ENCODE results near the gene TRIM4. TPM values are rescaled to one million over a fixed set of nuclear protein-coding genes. Genes with fewer than 3 reads are reported as not detected.
"Not testable (repeated sequence)": the region's sequence is repeated elsewhere in the genome, so short reads cannot be mapped to it uniquely, and the experiment has no call there.

Gene TRIM4
- 10 to 100 TPM; 61.0 to 72.8 TPM for total RNA-seq

- WGBS: under 1% methylated on average over 80 of the region's 81 CpGs
- H3K9me3 ChIP-seq: no peaks in the 10 kb centered on the region
- peak within 1 kb of the TSS; percentile 71 to 89 for H3K4me3 ChIP-seq
- DNase-seq (ENCODE audit: low spot score): peak; percentile 85
- no peaks in the 10 kb centered on the region for H3K4me1 ChIP-seq (replicated peaks)
- no peaks in the 10 kb centered on the region for H3K27me3 ChIP-seq (replicated peaks; ENCODE audit: insufficient read depth)
- intact Hi-C loops (cut with DNase I): loop anchor here (10.0 kb wide), 1 partner anchor 364 kb away; the partner anchor contains the start of genes FAM200A and ZNF655
- H3K36me3 ChIP-seq: no peaks in the 10 kb centered on the region
- H3K27ac ChIP-seq: peak within 1 kb of the TSS; percentile 91 to 92
- peak; percentile 95 for TF ChIP-seq POLR2AphosphoS5 (IDR thresholded peaks at IDR 0.05)
- peak in 3 of 4 experiments; percentile 20 to 51 (median 42) for TF ChIP-seq CTCF (IDR thresholded peaks at IDR 0.05)
- peak; percentile 76 for TF ChIP-seq POLR2A (IDR thresholded peaks at IDR 0.05)
Observed at GRCh38 chr7:99918959-99919813, at the start of gene TRIM4. Gene TRIM4 (minus strand): TSS chr7:99919530. CDS start chr7:99919401, 129 bp downstream.

GRCh38 chr7:99958564-99959227 is 39.4 kb upstream of the TRIM4 start:
- H3K36me3 ChIP-seq: no peaks in the 10 kb centered on the region
- 74% methylated on average over 9 of the region's 9 CpGs for WGBS
- no peak overlapping the region for H3K4me3 ChIP-seq
- intact Hi-C loops (cut with DNase I): no loop called here
- H3K4me1 ChIP-seq (replicated peaks): peaks cover 5% of the 10 kb centered on the region
- H3K27me3 ChIP-seq (replicated peaks; ENCODE audit: insufficient read depth): no peaks in the 10 kb centered on the region
- no peaks in the 10 kb centered on the region for H3K9me3 ChIP-seq
- DNase-seq (ENCODE audit: low spot score): no peak
- H3K27ac ChIP-seq: no peak overlapping the region
- TF ChIP-seq POLR2AphosphoS5 (IDR thresholded peaks at IDR 0.05) (no peak), POLR2A (IDR thresholded peaks at IDR 0.05) (no peak), CTCF (IDR thresholded peaks at IDR 0.05) (no peak)

- DNase-seq (ENCODE audit: low spot score): no peak
- WGBS: 76% methylated on average over 6 of the region's 6 CpGs
- intact Hi-C loops (cut with DNase I): no loop called here
- H3K9me3 ChIP-seq: no peaks in the 10 kb centered on the region
- no peaks in the 10 kb centered on the region for H3K36me3 ChIP-seq
- H3K4me3 ChIP-seq: no peak overlapping the region
- TF ChIP-seq POLR2AphosphoS5 (IDR thresholded peaks at IDR 0.05) (no peak), POLR2A (IDR thresholded peaks at IDR 0.05) (no peak), CTCF (IDR thresholded peaks at IDR 0.05) (no peak)
- H3K27me3 ChIP-seq (replicated peaks; ENCODE audit: insufficient read depth): no peaks in the 10 kb centered on the region
- H3K27ac ChIP-seq: peak overlapping the region; percentile 60 to 73
- peaks cover 5% of the 10 kb centered on the region for H3K4me1 ChIP-seq (replicated peaks)
Observed at GRCh38 chr7:99955247-99955646, 35.9 kb upstream of the TRIM4 start.

GRCh38 chr7:99954643-99955042 is 35.3 kb upstream of the TRIM4 start:
- H3K27ac ChIP-seq: peak overlapping the region; percentile 60 to 73
- DNase-seq (ENCODE audit: low spot score); H3K4me1 ChIP-seq (replicated peaks); H3K36me3 ChIP-seq; H3K27me3 ChIP-seq (replicated peaks; ENCODE audit: insufficient read depth); intact Hi-C loops (cut with DNase I); H3K9me3 ChIP-seq; H3K4me3 ChIP-seq: not testable (repeated sequence)
- 93% methylated on average over 7 of the region's 7 CpGs for WGBS

GRCh38 chr7:99953649-99954048 is 34.3 kb upstream of the TRIM4 start:
- 60% methylated on average over 3 of the region's 3 CpGs for WGBS
- H3K4me3 ChIP-seq: no peak overlapping the region

GRCh38 chr7:99952649-99953048 is 33.3 kb upstream of the TRIM4 start:
- intact Hi-C loops (cut with DNase I); H3K4me3 ChIP-seq; H3K9me3 ChIP-seq; H3K36me3 ChIP-seq; H3K27me3 ChIP-seq (replicated peaks; ENCODE audit: insufficient read depth); H3K4me1 ChIP-seq (replicated peaks); DNase-seq (ENCODE audit: low spot score): not testable (repeated sequence)
- H3K27ac ChIP-seq: peak overlapping the region in 1 of 2 donors; percentile 55
- WGBS: 69% methylated on average over 4 of the region's 4 CpGs

More at GRCh38 chr7:99953649-99954048, 34.3 kb upstream of the TRIM4 start:
- TF ChIP-seq CTCF (IDR thresholded peaks at IDR 0.05) (no peak), POLR2A (IDR thresholded peaks at IDR 0.05) (no peak), POLR2AphosphoS5 (IDR thresholded peaks at IDR 0.05) (peak; percentile 91)
- H3K9me3 ChIP-seq: no peaks in the 10 kb centered on the region
- H3K36me3 ChIP-seq: no peaks in the 10 kb centered on the region
- peak; percentile 85 for DNase-seq (ENCODE audit: low spot score)
- intact Hi-C loops (cut with DNase I): no loop called here
- H3K27ac ChIP-seq: peak overlapping the region; percentile 55 to 75
- peaks cover 8% of the 10 kb centered on the region for H3K4me1 ChIP-seq (replicated peaks)
- H3K27me3 ChIP-seq (replicated peaks; ENCODE audit: insufficient read depth): no peaks in the 10 kb centered on the region

- not testable (repeated sequence) for H3K9me3 ChIP-seq
Observed at GRCh38 chr7:99950819-99951218, 31.5 kb upstream of the TRIM4 start.

More at GRCh38 chr7:99950819-99951218, 31.5 kb upstream of the TRIM4 start:
- DNase-seq (ENCODE audit: low spot score); intact Hi-C loops (cut with DNase I); H3K4me3 ChIP-seq; H3K27me3 ChIP-seq (replicated peaks; ENCODE audit: insufficient read depth); H3K36me3 ChIP-seq; H3K4me1 ChIP-seq (replicated peaks): not testable (repeated sequence)
- peak overlapping the region in 1 of 2 donors; percentile 79 for H3K27ac ChIP-seq
- WGBS: 92% methylated on average over 6 of the region's 6 CpGs

Data from prostate gland (tissue), 2 donors.